ENCODE results near the gene FHL5.
"Not testable (repeated sequence)": the region's sequence is repeated elsewhere in the genome, so short reads cannot be mapped to it uniquely, and the experiment has no call there.

FHL5 gene

GRCh38 chr6:96562886-96563285 is at the start of gene FHL5:
Gene FHL5 (plus strand): TSS chr6:96563128. CDS start chr6:96603614, 40,486 bp downstream.
- DNase-seq: no peak

GRCh38 chr6:96520171-96521115 is 42.5 kb upstream of the FHL5 start:
- DNase-seq: no peak

GRCh38 chr6:96521306-96521643 is 41.7 kb upstream of the FHL5 start:
- DNase-seq: no peak

GRCh38 chr6:96521644-96522464 is 41.1 kb upstream of the FHL5 start, which contains the start of gene UFL1:
Gene UFL1 (plus strand): TSS chr6:96521806. CDS start chr6:96521874, 68 bp downstream.
- peak; percentile 86 to 90 for DNase-seq

- DNase-seq: no peak
Observed at GRCh38 chr6:96522465-96523009, 40.4 kb upstream of the FHL5 start.

- no peak for DNase-seq
Observed at GRCh38 chr6:96528193-96528592, 34.7 kb upstream of the FHL5 start.

- no peak for DNase-seq
Observed at GRCh38 chr6:96532399-96532798, 30.5 kb upstream of the FHL5 start.

- no peak for DNase-seq
Observed at GRCh38 chr6:96537726-96538125, 25.2 kb upstream of the FHL5 start.

- no peak for DNase-seq
Observed at GRCh38 chr6:96542702-96543101, 20.2 kb upstream of the FHL5 start.

GRCh38 chr6:96545882-96546281 is 17.0 kb upstream of the FHL5 start:
- no peak for DNase-seq

GRCh38 chr6:96547654-96548053 is 15.3 kb upstream of the FHL5 start:
- DNase-seq: no peak

- no peak for DNase-seq
Observed at GRCh38 chr6:96554558-96554957, 8.4 kb upstream of the FHL5 start.

- DNase-seq: not testable (repeated sequence)
Observed at GRCh38 chr6:96559740-96560139, 3.2 kb upstream of the FHL5 start.

GRCh38 chr6:96563853-96564252 is 925 bp downstream of the FHL5 start:
- DNase-seq: no peak

- DNase-seq: no peak
Observed at GRCh38 chr6:96570053-96570452, 7.1 kb downstream of the FHL5 start.

- DNase-seq: no peak
Observed at GRCh38 chr6:96571551-96571950, 8.6 kb downstream of the FHL5 start.

- no peak for DNase-seq
Observed at GRCh38 chr6:96575359-96575758, 12.4 kb downstream of the FHL5 start.

- DNase-seq: no peak
Observed at GRCh38 chr6:96576221-96576620, 13.3 kb downstream of the FHL5 start.

- no peak for DNase-seq
Observed at GRCh38 chr6:96582021-96582420, 19.1 kb downstream of the FHL5 start.

GRCh38 chr6:96582436-96582835 is 19.5 kb downstream of the FHL5 start:
- no peak for DNase-seq

- DNase-seq: no peak
Observed at GRCh38 chr6:96604420-96604819, 41.5 kb downstream of the FHL5 start.

GRCh38 chr6:96608074-96608473 is 45.1 kb downstream of the FHL5 start:
- DNase-seq: no peak

- no peak for DNase-seq
Observed at GRCh38 chr6:96610019-96610418, 47.1 kb downstream of the FHL5 start.
